HG03280 (cell line): ENCODE results near the gene TRPM8.
"Not testable (repeated sequence)": the region's sequence is repeated elsewhere in the genome, so short reads cannot be mapped to it uniquely, and the experiment has no call there.

ENCODE experiments used
- ATAC-seq: cut with Tn5 transposase; IDR thresholded peaks from one replicate; pipeline ENCODE4 v1.9.1; 2021; ENCODE audit warnings: mild to moderate bottlenecking, moderate library complexity; ENCODE audit not compliant: unreplicated experiment

TRPM8 gene

GRCh38 chr2:233917116-233917515 lies at the start of gene TRPM8:
Gene TRPM8 (plus strand): TSS chr2:233917373. CDS start chr2:233926538, 9,165 bp downstream.
- ATAC-seq, result no peak

DNA sequence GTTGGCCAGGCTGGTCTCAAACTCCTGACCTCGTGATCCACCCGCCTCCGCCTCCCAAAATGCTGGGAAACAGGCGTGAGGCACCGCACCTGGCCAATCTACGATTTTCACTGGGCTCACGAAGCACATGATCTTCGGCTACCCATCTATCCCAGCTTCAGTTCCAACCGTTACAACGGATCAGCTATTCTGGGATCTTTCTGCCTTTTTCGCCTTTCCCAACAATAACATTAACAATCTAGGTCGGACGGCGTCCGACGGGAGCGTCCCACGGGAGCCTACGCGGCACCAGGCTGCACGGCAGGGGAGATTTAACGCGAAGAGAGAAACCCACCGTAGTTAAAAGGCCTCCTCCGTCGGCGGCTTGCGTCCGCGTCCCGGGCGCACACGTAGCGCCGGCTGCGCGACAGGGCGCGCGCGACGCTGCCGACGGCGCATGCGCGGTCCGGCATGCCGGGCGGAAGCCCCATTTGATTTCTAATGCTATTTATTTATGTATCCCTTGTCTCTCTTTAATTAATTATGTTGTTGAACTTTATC lies 49.1 kb upstream of the TRPM8 start, which contains the start of gene MSL3B:
MSL3B (minus strand) TSS at position 394 of the 540 bp plus-strand sequence.
- ATAC-seq, result no peak

DNA sequence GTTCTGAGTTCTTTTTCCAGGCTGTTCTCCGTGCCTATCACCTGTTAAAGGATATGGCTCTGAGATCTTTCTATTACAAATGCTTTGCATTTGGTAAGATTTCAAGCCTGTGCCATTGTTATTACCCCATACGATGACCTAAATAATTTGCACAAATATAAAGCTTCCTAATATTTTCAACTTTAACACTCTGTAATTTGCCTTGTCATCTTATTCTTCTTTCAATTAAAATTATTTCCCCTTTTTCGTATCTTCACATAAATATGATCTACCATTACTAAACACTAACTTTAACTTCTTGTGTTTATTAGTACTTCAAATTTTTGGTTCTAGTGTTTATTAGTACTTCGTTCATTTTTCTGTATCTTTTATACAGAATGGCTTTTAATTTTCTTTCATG lies 45.7 kb upstream of the TRPM8 start:
- no peak for ATAC-seq

- not testable (repeated sequence) for ATAC-seq
These were observed 45.0 kb upstream of the TRPM8 start for GRCh38 chr2:233872125-233872524.

DNA sequence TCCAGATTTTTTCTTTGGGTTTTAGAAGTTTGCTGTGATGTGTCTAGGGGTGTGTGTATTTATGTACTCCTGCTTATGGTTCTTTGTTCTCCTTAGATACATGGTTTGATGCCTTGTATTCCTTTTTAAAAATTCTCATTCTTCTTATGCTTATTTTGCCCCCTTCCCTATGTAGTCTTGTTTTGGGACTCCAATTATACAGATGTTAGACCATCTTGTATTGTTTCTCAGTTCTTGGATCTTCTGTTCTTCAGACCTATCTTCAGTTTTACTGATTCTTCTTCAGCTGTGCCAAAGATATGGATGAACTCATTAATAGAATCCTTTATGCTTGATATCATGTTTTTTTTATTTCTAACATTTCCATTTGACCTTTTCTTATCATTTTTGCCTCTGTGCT lies 34.8 kb upstream of the TRPM8 start:
- no peak for ATAC-seq

DNA sequence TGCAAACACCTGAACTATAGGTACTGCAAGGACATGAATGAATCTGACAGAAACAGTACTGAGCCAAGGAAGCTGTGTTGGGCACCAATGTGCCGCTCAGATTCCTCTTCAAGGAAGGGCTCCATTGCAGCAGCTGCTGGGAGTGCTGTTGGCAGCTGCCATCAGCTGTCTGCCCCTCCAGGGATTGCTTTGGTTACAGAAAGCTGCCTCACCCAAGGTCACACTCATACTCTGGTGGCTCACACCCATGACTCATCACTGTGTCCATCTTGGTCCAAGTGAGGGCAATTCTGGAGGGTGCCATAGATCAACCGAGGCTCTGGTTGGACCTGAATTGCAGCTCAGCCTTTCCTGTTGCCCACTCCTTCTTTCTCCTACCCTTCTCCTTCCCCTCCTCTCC lies 24.4 kb upstream of the TRPM8 start:
- no peak for ATAC-seq

DNA sequence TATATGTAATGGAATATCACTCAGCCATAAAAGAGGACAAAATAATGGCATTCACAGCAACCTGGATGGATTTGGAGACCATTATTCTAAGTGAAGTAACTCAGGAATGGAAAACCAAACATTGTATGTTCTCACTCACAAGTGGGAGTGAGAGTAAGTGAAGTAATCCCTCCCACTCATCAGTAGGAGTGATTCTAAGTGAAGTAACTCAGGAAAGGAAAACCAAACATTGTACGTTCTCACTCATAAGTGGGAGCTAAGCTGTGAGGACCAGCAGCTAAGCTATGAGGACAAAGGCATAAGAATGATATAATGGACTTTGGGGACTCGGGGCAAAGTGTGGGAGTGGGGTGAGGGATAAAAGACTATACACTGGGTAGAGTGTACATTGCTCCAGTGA lies 20.9 kb upstream of the TRPM8 start:
- ATAC-seq, result not testable (repeated sequence)

DNA sequence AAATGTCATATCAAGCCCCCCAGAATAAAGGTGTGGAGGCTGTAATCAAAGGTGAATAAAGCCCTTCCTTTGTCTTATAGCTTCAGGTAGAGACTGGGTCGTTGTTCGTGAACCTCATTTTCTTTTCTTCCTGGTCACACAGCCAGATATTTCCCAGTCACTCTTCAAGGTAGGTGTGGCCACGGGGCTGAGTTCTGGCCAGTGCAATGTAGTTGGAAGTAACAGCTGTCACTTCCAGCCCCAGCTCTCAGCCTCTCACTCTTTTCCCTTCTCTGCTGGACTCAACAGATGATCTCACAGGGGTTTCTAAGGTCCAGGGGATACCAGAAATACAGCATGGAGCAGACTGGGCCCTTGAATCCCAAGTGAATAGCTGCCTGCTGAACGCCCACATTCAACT lies 15.8 kb upstream of the TRPM8 start:
- ATAC-seq, result no peak

- no peak for ATAC-seq
These were observed 15.3 kb upstream of the TRPM8 start for GRCh38 chr2:233901884-233902283.

GRCh38 chr2:233905945-233906344 lies 11.2 kb upstream of the TRPM8 start:
- ATAC-seq, result no peak

DNA sequence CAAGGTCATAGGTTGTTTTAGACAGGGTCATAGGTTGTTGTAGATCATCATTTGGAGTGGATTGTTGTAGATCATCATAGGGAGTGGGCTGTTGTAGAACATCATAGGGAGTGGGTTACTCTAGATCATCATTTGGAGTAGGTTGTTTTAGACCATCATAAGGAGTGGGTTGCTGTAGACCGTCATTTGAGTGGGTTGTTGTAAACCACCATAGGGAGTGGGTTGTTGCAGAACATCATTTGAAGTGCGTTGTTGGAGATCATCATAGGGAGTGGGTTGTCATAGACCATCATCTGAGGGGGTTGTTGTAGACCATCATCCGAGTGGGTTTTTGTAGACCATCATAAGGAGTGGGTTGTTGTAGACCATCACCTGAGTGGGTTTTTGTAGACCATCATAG lies 9.5 kb upstream of the TRPM8 start:
- no peak for ATAC-seq

- ATAC-seq, result no peak
These were observed 4.3 kb upstream of the TRPM8 start for GRCh38 chr2:233912691-233913423.

- ATAC-seq, result no peak
These were observed 2.0 kb upstream of the TRPM8 start for GRCh38 chr2:233915128-233915527.

DNA sequence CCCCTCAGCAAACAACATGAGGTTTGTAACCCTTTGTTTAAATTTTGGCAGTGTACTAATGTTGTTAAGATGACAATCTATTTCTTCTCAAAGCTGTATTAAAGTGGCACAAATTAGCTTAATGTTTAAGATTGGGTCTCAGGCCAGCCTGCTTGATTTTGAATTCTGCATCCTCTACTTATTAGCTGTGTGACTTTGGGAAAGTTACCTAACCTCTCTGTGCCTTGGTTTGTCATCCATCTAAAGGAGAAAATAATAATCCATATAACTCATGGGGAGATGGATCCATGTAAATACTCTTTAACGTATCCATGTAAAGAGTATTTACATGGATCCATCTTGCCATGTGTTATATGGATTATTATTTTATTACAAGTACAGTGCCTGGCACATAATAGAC lies 2.1 kb downstream of the TRPM8 start:
- ATAC-seq, result no peak

GRCh38 chr2:233919938-233920337 lies 2.8 kb downstream of the TRPM8 start:
- no peak for ATAC-seq

DNA sequence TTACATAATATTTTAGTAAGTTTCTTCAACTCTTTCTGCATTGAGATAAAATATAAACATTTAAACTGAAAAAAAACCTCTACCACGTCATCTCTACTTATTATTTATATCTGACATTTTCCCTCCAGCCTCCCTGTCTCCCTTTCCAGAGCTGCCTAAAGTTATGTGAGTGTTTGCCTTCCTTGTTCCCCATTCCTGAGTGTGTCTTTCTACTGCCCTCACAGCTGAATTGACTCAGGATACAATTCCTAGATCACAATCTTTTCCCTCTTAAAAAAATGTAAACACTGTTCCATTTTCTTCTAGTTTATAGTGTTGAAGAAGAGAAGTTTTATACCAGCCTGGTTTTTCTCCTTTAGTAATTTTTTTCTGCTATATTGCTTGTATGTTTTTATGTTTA lies 5.3 kb downstream of the TRPM8 start:
- no peak for ATAC-seq

DNA sequence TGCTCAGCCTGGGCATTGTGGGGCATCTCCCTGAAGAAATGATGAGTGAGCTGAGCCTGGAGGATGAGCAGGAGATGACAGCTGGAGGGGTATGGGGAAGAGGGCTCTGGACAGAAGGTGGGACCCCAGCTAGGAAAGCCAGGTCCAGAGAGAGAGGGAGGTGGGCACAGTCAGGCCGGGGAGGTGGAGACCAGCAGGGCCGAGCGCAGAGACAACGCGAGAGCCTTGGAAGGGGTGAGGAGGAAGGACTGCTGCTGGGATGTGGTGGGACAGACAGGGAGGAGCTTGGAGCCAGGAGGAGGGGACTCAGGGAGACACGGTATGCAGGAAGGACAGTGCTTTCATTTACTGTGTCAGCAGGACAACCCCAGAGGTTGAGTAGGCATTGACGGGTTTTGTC lies 8.2 kb downstream of the TRPM8 start:
- ATAC-seq, result no peak

DNA sequence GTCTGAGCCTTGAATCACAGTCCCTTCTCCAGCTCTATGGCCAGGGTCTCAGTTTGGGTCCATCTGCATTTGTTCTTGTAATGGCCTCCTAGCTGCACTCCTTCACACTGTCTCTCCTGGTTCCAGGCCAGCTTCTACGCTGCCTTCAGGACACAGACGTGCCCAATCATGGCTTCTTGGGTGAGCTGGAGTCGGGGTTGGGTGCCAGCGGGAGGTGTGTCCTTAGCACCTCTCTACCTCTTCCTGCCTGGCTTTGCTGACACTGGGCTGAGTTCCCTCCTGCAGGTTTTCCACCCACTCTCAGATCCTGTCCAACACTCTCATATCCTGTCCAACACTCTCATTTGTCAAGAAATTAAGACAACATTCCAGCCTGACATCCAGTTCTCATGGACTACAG lies 9.6 kb downstream of the TRPM8 start:
- no peak for ATAC-seq

DNA sequence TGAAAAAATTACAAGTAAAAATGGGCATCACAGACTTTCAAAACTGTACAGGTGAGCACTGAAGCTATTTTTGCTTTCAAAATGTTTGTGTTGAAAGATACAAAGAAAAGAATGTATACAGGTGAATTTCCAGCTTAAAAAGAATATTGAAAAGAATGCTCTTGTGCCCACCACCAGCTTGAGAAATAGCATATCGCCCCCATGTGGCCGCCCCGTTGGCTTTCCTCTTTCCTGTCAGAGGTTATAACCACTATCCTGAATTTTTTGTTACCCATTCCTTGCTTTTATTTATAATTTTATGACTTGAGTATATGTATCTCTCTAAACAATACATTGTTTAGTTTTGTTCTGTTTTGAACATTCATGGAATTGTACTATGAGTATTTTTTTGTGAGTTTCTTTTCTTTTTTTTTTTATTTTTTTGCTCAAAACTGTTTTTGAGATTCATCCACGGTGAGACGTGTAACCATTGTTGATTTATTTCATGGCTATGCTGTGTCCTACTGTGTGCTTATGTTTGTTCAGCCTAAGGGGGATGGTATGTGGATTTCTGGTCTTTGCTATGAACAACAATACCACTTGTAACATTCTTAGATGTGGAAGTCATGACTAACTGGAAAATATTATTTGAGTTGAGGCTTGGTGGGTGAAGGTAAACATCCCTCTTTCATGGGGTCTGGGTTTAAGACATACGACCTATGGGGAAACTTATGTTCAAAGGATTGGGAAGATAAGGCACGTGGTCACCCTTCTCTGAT lies 11.6 kb downstream of the TRPM8 start:
- ATAC-seq, result no peak

- ATAC-seq, result no peak
These were observed 12.3 kb downstream of the TRPM8 start for GRCh38 chr2:233929352-233930022.

GRCh38 chr2:233934524-233934923 lies 17.4 kb downstream of the TRPM8 start:
- no peak for ATAC-seq

DNA sequence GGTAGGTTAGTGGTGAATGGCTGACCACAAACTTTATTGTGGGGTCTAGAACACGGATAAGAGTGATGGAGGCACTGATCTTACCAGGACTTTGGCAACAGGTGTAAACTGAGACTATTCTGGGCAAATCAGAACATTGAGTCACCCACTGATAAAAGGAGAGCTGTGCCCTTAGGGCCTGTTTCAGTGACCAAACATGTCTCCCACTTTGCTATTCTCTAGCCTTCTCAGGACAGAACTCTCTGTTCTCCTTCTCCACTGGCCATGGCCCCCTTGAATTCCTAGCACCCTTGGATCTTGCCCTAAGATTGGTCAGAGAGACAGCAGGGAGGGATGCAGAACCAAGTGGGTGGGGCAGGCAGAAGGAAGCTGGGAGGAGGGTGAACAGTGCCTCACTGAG lies 18.3 kb downstream of the TRPM8 start:
- no peak for ATAC-seq
